ENCODE results near the gene ACY1.

- TF ChIP-seq, protein P1, sequence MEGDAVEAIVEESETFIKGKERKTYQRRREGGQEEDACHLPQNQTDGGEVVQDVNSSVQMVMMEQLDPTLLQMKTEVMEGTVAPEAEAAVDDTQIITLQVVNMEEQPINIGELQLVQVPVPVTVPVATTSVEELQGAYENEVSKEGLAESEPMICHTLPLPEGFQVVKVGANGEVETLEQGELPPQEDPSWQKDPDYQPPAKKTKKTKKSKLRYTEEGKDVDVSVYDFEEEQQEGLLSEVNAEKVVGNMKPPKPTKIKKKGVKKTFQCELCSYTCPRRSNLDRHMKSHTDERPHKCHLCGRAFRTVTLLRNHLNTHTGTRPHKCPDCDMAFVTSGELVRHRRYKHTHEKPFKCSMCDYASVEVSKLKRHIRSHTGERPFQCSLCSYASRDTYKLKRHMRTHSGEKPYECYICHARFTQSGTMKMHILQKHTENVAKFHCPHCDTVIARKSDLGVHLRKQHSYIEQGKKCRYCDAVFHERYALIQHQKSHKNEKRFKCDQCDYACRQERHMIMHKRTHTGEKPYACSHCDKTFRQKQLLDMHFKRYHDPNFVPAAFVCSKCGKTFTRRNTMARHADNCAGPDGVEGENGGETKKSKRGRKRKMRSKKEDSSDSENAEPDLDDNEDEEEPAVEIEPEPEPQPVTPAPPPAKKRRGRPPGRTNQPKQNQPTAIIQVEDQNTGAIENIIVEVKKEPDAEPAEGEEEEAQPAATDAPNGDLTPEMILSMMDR (IDR thresholded peaks at IDR 0.05), result no peak
- TF ChIP-seq POLR2A (IDR thresholded peaks at IDR 0.05), result no peak
These were observed 32.3 kb downstream of the ACY1 start for GRCh38 chr3:52015438-52016228.

Measured in breast epithelium (tissue), 3 donors.